Neuronal stem cell (in vitro differentiated cells): ENCODE data around the gene ABHD1. TPM values are rescaled to one million over a fixed set of nuclear protein-coding genes. Genes with fewer than 3 reads are reported as not detected.
"Not testable (repeated sequence)": the region's sequence is repeated elsewhere in the genome, so short reads cannot be mapped to it uniquely, and the experiment has no call there.

Experiments
- DNase-seq: peaks from one replicate; pipeline ENCODE4 v3.0.0-alpha.2; 2013; ENCODE audit warnings: low spot score
- H2AFZ ChIP-seq: one replicate; pipeline ENCODE4 v1.6.1; 2013; ENCODE audit warnings: mild to moderate bottlenecking, low read length, inconsistent platforms
- H2AK5ac ChIP-seq: 2 replicates; pipeline ENCODE4 v1.6.1; 2013; ENCODE audit warnings: low read depth, mild to moderate bottlenecking, inconsistent platforms, low read length, moderate library complexity, mixed read lengths
- H2BK120ac ChIP-seq: 2 replicates; pipeline ENCODE4 v1.6.1; 2013; ENCODE audit warnings: low read depth, mild to moderate bottlenecking, inconsistent platforms, low read length, moderate library complexity, mixed read lengths
- H2BK12ac ChIP-seq: one replicate; pipeline ENCODE4 v1.6.1; 2013; ENCODE audit warnings: low read length, inconsistent platforms
- H2BK15ac ChIP-seq: 2 replicates; pipeline ENCODE4 v1.6.1; 2013; ENCODE audit warnings: mild to moderate bottlenecking, low read length, inconsistent platforms, mixed read lengths
- H2BK5ac ChIP-seq: one replicate; pipeline ENCODE4 v1.6.1; 2013; ENCODE audit warnings: inconsistent platforms, mild to moderate bottlenecking, low read length, moderate library complexity
- H3K14ac ChIP-seq: one replicate; pipeline ENCODE4 v1.6.1; 2013; ENCODE audit warnings: low read length, inconsistent platforms
- H3K18ac ChIP-seq: 2 replicates; pipeline ENCODE4 v1.6.1; 2013; ENCODE audit warnings: low read length, inconsistent platforms
- H3K23ac ChIP-seq: 2 replicates; pipeline ENCODE4 v1.6.1; 2013; ENCODE audit warnings: low read depth, mild to moderate bottlenecking, mixed read lengths, low read length, inconsistent platforms; ENCODE audit not compliant: poor library complexity
- H3K27ac ChIP-seq: replicated peaks from 3 replicates; pipeline ENCODE4 v1.5.1; 2013; ENCODE audit warnings: low read length, inconsistent platforms
- H3K27me3 ChIP-seq, 3 experiments: 2 replicates each; pipeline ENCODE4 v1.6.1; 2013; ENCODE audit warnings: low read length in 3 of 3, mild to moderate bottlenecking in 2 of 3, inconsistent platforms in 1 of 3, low read depth in 1 of 3, mixed read lengths in 1 of 3, moderate library complexity in 1 of 3; ENCODE audit not compliant: control insufficient read depth in 3 of 3, insufficient read depth in 3 of 3
- H3K36me3 ChIP-seq, 2 donors: replicated peaks in 1 of 2; 2 replicates each; pipeline ENCODE4 v1.6.1; 2013; ENCODE audit warnings: low read length in 2 of 2; ENCODE audit not compliant: control insufficient read depth in 2 of 2, insufficient read depth in 2 of 2
- H3K4ac ChIP-seq: 2 replicates; pipeline ENCODE4 v1.6.1; 2013; ENCODE audit warnings: inconsistent platforms, mild to moderate bottlenecking, low read length, moderate library complexity
- H3K4me1 ChIP-seq, 2 donors: 1 replicate in 1 of 2; 2 replicates in 1 of 2; pipeline ENCODE4 v1.6.1; 2013; ENCODE audit warnings: low read length in 2 of 2, low read depth in 1 of 2; ENCODE audit not compliant: control insufficient read depth in 2 of 2, insufficient read depth in 1 of 2
- H3K4me2 ChIP-seq: one replicate; pipeline ENCODE4 v1.6.1; 2013; ENCODE audit warnings: mild to moderate bottlenecking, low read length, inconsistent platforms; ENCODE audit not compliant: insufficient read depth, poor library complexity, severe bottlenecking
- H3K4me3 ChIP-seq, 2 donors: 2 replicates each; pipeline ENCODE4 v1.5.1; 2013; ENCODE audit warnings: low read length in 2 of 2, mild to moderate bottlenecking in 2 of 2, inconsistent platforms in 1 of 2, moderate library complexity in 1 of 2
- H3K79me1 ChIP-seq: one replicate; pipeline ENCODE4 v1.6.1; 2013; ENCODE audit warnings: low read depth, mild to moderate bottlenecking, inconsistent platforms, low read length, moderate library complexity
- H3K9ac ChIP-seq: one replicate; pipeline ENCODE4 v1.6.1; 2013; ENCODE audit warnings: mild to moderate bottlenecking, low read depth, low read length, inconsistent platforms; ENCODE audit not compliant: poor library complexity
- H3K9me3 ChIP-seq, 2 donors: replicated peaks in 1 of 2; 2 replicates each; pipeline versions ENCODE3 to v1.6.1; 2013; ENCODE audit warnings: low read length in 2 of 2, mild to moderate bottlenecking in 2 of 2, inconsistent platforms in 1 of 2, low read depth in 1 of 2, mixed read lengths in 1 of 2, moderate library complexity in 1 of 2; ENCODE audit not compliant: control insufficient read depth in 2 of 2, insufficient read depth in 1 of 2
- H4K8ac ChIP-seq: one replicate; pipeline ENCODE4 v1.6.1; 2013; ENCODE audit warnings: low read depth, mild to moderate bottlenecking, inconsistent platforms, low read length, moderate library complexity
- H4K91ac ChIP-seq: one replicate; pipeline ENCODE4 v1.6.1; 2013; ENCODE audit warnings: low read length, low read depth, mild to moderate bottlenecking, inconsistent platforms; ENCODE audit not compliant: poor library complexity
- WGBS, 2 donors: extraction: QIAGEN DNeasy Blood & Tissue Kit; methylation state at CpG; one replicate each; pipeline ENCODE4 v1.1.7; 2013; ENCODE audit warnings: missing lambda C conversion rate in 2 of 2, mixed read lengths in 1 of 2; ENCODE audit not compliant: insufficient read length in 2 of 2, insufficient replicate concordance in 1 of 2; ENCODE audit errors: extremely low coverage in 2 of 2; 5-methylcytosine and 5-hydroxymethylcytosine counted together
- polyA plus RNA-seq, 2 experiments: library from polyadenylated mRNA; stranded (reverse); fragments of 200-250 nt; gene quantifications; one replicate each; pipeline ENCODE4 v1.2.3, GENCODE V29; 2013

ABHD1 gene
- polyA plus RNA-seq (2013, experiment 1 of 2), result 0.36 TPM
- polyA plus RNA-seq (2013, experiment 2 of 2), result 0.24 TPM

DNA sequence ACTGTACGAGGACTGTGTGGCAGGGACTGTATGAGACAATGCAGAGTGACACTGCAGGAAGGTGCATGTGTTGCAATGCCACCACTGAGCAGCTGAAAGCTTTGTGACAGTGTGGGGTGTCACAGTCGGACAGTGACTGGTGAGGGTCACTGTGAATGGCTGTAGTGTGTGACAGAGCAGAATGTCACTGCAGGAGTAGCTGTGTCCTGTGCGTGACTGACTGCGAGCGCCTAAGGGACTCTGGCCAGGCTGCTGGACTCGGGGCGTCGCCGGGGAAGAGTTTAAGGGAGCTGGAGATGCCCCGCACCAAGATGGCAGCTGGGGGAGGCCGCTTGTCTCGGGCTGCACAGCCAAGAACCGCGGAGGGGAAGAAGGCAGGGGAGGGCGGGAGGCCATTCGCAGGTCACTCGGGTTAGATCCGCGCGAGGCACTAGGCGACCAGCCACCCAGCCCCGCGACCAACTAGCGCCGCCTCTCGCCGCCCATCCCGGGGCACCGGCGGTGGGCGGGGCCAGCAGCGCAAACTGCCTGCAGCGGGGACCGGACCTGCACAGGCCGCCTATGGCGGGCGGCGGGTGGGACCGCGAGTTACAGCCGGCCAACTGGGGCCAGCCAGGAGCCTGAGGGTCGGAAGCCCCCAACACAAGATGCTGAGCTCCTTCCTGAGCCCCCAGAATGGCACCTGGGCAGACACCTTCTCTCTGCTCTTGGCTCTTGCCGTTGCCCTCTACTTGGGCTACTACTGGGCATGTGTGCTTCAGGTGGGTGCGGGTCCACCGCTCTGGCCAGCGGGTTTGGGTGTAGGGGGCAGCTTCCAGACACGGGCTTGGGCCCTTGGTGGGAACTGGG, at the start of gene ABHD1:
Gene ABHD1 (plus strand): TSS at position 514 of the 849 bp plus-strand sequence. CDS start 134 bp downstream, at position 648.
- H3K4me2 ChIP-seq, result peak within 1 kb of the TSS; percentile 66
- H2AK5ac ChIP-seq, result peak within 1 kb of the TSS; percentile 0
- H2AFZ ChIP-seq, result peak within 1 kb of the TSS; percentile 94
- H3K79me1 ChIP-seq, result no peaks in the 10 kb centered on the region
- H3K27me3 ChIP-seq, result peaks cover 6 to 61% (median 22%) of the 10 kb centered on the region in 3 experiments
- H2BK5ac ChIP-seq, result no peak within 1 kb of the TSS
- H2BK15ac ChIP-seq, result no peak within 1 kb of the TSS
- H2BK120ac ChIP-seq, result no peak within 1 kb of the TSS
- H3K18ac ChIP-seq, result peak within 1 kb of the TSS; percentile 39
- H3K23ac ChIP-seq, result peak within 1 kb of the TSS; percentile 36
- H3K14ac ChIP-seq, result no peak within 1 kb of the TSS
- WGBS, 2 donors, result no CpG with 5 or more reads among the region's 47 CpGs
- H3K9me3 ChIP-seq, result peaks cover 0 to 4% of the 10 kb centered on the region in 2 donors
- no peak for DNase-seq
- H3K4me3 ChIP-seq, result peak within 1 kb of the TSS; percentile 43 to 79
- peak within 1 kb of the TSS; percentile 17 for H3K9ac ChIP-seq
- peak within 1 kb of the TSS; percentile 5 for H2BK12ac ChIP-seq
- no peaks in the 10 kb centered on the region for H3K36me3 ChIP-seq
- H4K91ac ChIP-seq, result no peak within 1 kb of the TSS
- no peak within 1 kb of the TSS for H3K27ac ChIP-seq
- H3K4ac ChIP-seq, result no peak within 1 kb of the TSS
- no peak within 1 kb of the TSS for H4K8ac ChIP-seq
- H3K4me1 ChIP-seq, result peaks cover 4 to 9% of the 10 kb centered on the region in 2 donors

DNA sequence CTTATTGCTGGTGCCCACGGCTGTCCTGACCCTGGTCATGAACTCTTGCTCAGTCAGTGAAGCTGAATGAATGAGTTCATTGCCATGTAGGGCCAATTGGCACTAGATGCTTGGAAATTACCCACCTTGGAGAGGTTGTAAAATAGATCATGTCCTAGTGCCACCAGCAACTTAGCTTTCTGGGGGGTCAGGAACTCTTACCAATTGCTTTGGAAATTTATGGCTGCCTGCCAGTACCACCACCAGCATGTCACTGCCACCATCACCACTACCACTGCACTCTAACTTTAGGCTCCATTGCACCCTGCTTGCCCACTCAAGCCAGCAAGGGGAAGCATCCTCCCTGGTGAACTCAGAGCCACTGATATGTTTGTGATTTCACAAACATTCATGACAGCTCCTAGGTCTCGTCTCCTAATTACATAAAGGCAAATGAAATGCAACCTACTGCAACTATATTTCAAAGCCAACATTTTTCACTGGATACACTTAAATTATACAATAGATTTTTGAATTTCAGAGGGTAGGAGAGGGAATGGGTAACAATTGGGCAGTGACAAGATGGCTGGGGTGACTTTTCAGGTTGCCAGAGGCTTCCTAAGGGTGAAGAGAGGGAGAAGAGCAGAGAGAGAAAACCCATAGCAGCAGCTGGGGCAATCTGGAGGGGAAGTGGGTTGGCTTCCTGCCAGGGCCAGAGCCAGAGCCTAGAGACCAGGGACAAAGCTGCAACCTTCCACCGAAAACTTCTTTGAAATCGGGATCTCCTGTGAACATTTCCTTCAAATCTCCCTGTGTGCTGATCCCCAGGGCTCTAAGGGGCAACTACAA, 48.7 kb upstream of the ABHD1 start:
- Histone ChIP-seq H3K36me3 (peaks cover under 1 to 7% of the 10 kb centered on the region in 2 donors), H3K14ac (no peak overlapping the region), H3K27ac (no peak overlapping the region), H3K23ac (no peak overlapping the region), H3K4me1 (peaks cover 19 to 41% of the 10 kb centered on the region in 2 donors), H3K79me1 (peaks cover 5% of the 10 kb centered on the region), H4K91ac (no peak overlapping the region), H3K4ac (no peak overlapping the region), H3K18ac (no peak overlapping the region), H2BK15ac (no peak overlapping the region), H3K9me3 (no peaks in the 10 kb centered on the region), H2BK5ac (no peak overlapping the region), H2AK5ac (no peak overlapping the region), H3K4me3 (no peak overlapping the region), H3K27me3 (no peaks in the 10 kb centered on the region), H3K4me2 (no peak overlapping the region), H2AFZ (peak overlapping the region; percentile 26), H3K9ac (no peak overlapping the region), H2BK120ac (no peak overlapping the region), H2BK12ac (no peak overlapping the region), H4K8ac (no peak overlapping the region)
- WGBS, 2 donors, result no CpG with 5 or more reads among the region's 4 CpGs
- no peak for DNase-seq

DNA sequence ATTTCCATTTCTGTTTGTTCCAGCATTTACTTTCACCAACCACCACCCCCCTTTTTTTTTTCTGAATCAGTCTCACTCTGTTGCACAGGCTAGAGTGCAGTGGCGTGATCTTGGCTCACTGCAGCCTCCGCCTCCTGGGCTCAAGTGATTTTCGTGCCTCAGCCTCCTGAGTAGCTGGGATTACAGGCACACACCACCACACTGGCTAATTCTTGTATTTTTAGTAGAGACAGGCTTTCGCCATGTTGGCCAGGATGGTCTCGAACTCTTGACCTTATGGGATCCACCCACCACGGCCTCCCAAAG, 48.1 kb upstream of the ABHD1 start:
- H3K4ac ChIP-seq, H3K9ac ChIP-seq, H3K14ac ChIP-seq, H3K36me3 ChIP-seq, H3K4me2 ChIP-seq, H4K8ac ChIP-seq, H3K23ac ChIP-seq, H4K91ac ChIP-seq, H2BK12ac ChIP-seq, H2BK15ac ChIP-seq, H3K27ac ChIP-seq, H3K79me1 ChIP-seq, H3K27me3 ChIP-seq, H2AK5ac ChIP-seq, H2BK5ac ChIP-seq, DNase-seq, H3K9me3 ChIP-seq, H2BK120ac ChIP-seq, H3K18ac ChIP-seq, H3K4me3 ChIP-seq: not testable (repeated sequence)
- Histone ChIP-seq H3K4me1 (peaks cover 17 to 43% of the 10 kb centered on the region in 2 donors), H2AFZ (peak overlapping the region; percentile 26)
- WGBS, 2 donors, result no CpG with 5 or more reads among the region's 6 CpGs

- no peak overlapping the region for H2BK5ac ChIP-seq
- no peak overlapping the region for H2AFZ ChIP-seq
- no peak overlapping the region for H3K23ac ChIP-seq
- no peak for DNase-seq
- no peak overlapping the region for H4K91ac ChIP-seq
- peaks cover 15 to 46% of the 10 kb centered on the region in 2 donors for H3K4me1 ChIP-seq
- H3K9ac ChIP-seq, result no peak overlapping the region
- WGBS, 2 donors, result no CpG with 5 or more reads among the region's 4 CpGs
- no peak overlapping the region for H3K4ac ChIP-seq
- H4K8ac ChIP-seq, result no peak overlapping the region
- H3K27ac ChIP-seq, result no peak overlapping the region
- H2AK5ac ChIP-seq, result no peak overlapping the region
- H2BK15ac ChIP-seq, result no peak overlapping the region
- H3K18ac ChIP-seq, result no peak overlapping the region
- no peaks in the 10 kb centered on the region for H3K79me1 ChIP-seq
- no peaks in the 10 kb centered on the region for H3K27me3 ChIP-seq
- no peak overlapping the region for H3K14ac ChIP-seq
- no peaks in the 10 kb centered on the region for H3K9me3 ChIP-seq
- H3K36me3 ChIP-seq, result no peaks in the 10 kb centered on the region
- no peak overlapping the region for H3K4me2 ChIP-seq
- H2BK12ac ChIP-seq, result no peak overlapping the region
- no peak overlapping the region for H2BK120ac ChIP-seq
- H3K4me3 ChIP-seq, result no peak overlapping the region
Measured at GRCh38 chr2:27076323-27076722, 47.3 kb upstream of the ABHD1 start.
